Activated CD4-positive, alpha-beta memory T cell treated with anti-CD3 and anti-CD28 coated beads for 36 hours (primary cell): ENCODE measurements around the gene PLOD1. TPM values are rescaled to one million over a fixed set of nuclear protein-coding genes. Genes with fewer than 3 reads are reported as not detected.

Experiments
- CTCF ChIA-PET: fragments of 350-600 bp; sonication (Branson Sonifier 250); formaldehyde crosslinking; loops from one replicate; lab custom pipeline; 2021; ENCODE audit warnings: antibody characterized with exemption, inconsistent platforms; lab: Charles Lee
- POLR2A ChIA-PET: fragments of 350-600 bp; sonication (Branson Sonifier 250); formaldehyde crosslinking; loops from one replicate; lab custom pipeline; 2021; ENCODE audit warnings: antibody characterized with exemption; lab: Charles Lee
- DNase-seq: peaks from one replicate; pipeline ENCODE4 v3.0.0-alpha.2; 2020
- H3K27ac Mint-ChIP-seq: one replicate; pipeline ENCODE4 v1.8.0; 2021; ENCODE audit warnings: mixed read lengths
- H3K27me3 Mint-ChIP-seq: one replicate; pipeline ENCODE4 v1.8.0; 2021; ENCODE audit warnings: mixed read lengths
- H3K36me3 Mint-ChIP-seq: one replicate; pipeline ENCODE4 v1.8.0; 2021; ENCODE audit warnings: mixed read lengths
- H3K4me1 Mint-ChIP-seq: one replicate; pipeline ENCODE4 v1.8.0; 2021; ENCODE audit warnings: low read depth, mixed read lengths
- H3K4me3 Mint-ChIP-seq: one replicate; pipeline ENCODE4 v1.8.0; 2021; ENCODE audit warnings: mild to moderate bottlenecking, mixed read lengths
- H3K9me3 Mint-ChIP-seq: one replicate; pipeline ENCODE4 v1.8.0; 2021; ENCODE audit warnings: mixed read lengths
- intact Hi-C: fragments of 100-400 bp; cut with micrococcal nuclease; formaldehyde crosslinking; loops from one replicate; pipeline ENCODE4 v1.15.1; 2023
- total RNA-seq, 2 experiments: library from RNA; stranded (reverse); gene quantifications; one replicate each; pipeline ENCODE4 v1.2.3, GENCODE V29; 2021

Gene PLOD1
- total RNA-seq, 2 experiments from 2014 or later = 11.0 to 13.5 TPM

- Mint-ChIP-seq H3K9me3 (no peaks in the 10 kb centered on the region), H3K27me3 (no peaks in the 10 kb centered on the region), H3K4me1 (peaks cover 31% of the 10 kb centered on the region), H3K4me3 (no peak overlapping the region), H3K36me3 (peaks cover 36% of the 10 kb centered on the region), H3K27ac (peak overlapping the region; percentile 90)
- POLR2A ChIA-PET = interaction anchor here (0.6 kb wide), 1 partner anchor 238 kb away, joined by 3 read pairs; no protein-coding TSS in a partner anchor
- CTCF ChIA-PET = no interaction called here
- intact Hi-C loops = no loop called here
- peak; percentile 58 for DNase-seq
These were observed 78.2 kb downstream of the PLOD1 start for GRCh38 chr1:12012560-12013316.

- CTCF ChIA-PET = interaction anchor here (0.7 kb wide), 1 partner anchor 36 kb away, joined by 3 read pairs; no protein-coding TSS in a partner anchor
- H3K27ac Mint-ChIP-seq = peak overlapping the region; percentile 90
- peak; percentile 57 for DNase-seq
- H3K4me1 Mint-ChIP-seq = peaks cover 31% of the 10 kb centered on the region
- intact Hi-C loops = no loop called here
- no peaks in the 10 kb centered on the region for H3K9me3 Mint-ChIP-seq
- POLR2A ChIA-PET = interaction anchor here (1.0 to 1.9 kb wide), 2 partner anchors 105 to 106 kb away, joined by 5 to 6 read pairs; no protein-coding TSS in a partner anchor
- no peaks in the 10 kb centered on the region for H3K27me3 Mint-ChIP-seq
- peaks cover 30% of the 10 kb centered on the region for H3K36me3 Mint-ChIP-seq
- H3K4me3 Mint-ChIP-seq = no peak overlapping the region
These were observed 79.8 kb downstream of the PLOD1 start for GRCh38 chr1:12014141-12014991.

- intact Hi-C loops = no loop called here
- peaks cover 32% of the 10 kb centered on the region for H3K4me1 Mint-ChIP-seq
- no peak for DNase-seq
- H3K27me3 Mint-ChIP-seq = no peaks in the 10 kb centered on the region
- ChIA-PET POLR2A (interaction anchor here (1.9 kb wide), 1 partner anchor 107 kb away, joined by 5 read pairs; no protein-coding TSS in a partner anchor), CTCF (no interaction called here)
- peaks cover 25% of the 10 kb centered on the region for H3K36me3 Mint-ChIP-seq
- H3K27ac Mint-ChIP-seq = peak overlapping the region; percentile 53
- H3K4me3 Mint-ChIP-seq = no peak overlapping the region
- H3K9me3 Mint-ChIP-seq = no peaks in the 10 kb centered on the region
These were observed 80.5 kb downstream of the PLOD1 start for GRCh38 chr1:12015001-12015491.

DNA sequence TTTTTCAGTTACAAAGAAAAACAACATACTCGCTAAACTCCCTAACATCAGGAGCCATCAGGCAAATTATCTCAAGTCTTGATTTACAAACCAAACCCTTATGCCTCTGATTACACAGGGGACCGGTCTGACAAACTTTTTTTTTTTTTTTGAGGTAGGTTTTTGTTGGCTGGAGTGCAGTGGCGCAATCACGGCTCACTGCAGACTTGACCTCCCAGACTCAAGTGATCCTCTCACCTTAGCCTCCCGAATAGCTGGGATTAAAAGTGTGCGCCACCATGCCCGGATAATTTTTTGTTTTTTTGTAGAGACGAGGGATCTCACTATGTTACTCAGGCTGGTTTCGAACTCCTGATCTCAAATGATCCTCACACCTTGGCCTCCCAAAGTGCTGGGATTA lies 81.0 kb downstream of the PLOD1 start:
- Mint-ChIP-seq H3K27me3 (no peaks in the 10 kb centered on the region), H3K36me3 (peaks cover 21% of the 10 kb centered on the region), H3K4me1 (peaks cover 35% of the 10 kb centered on the region), H3K4me3 (no peak overlapping the region), H3K9me3 (no peaks in the 10 kb centered on the region), H3K27ac (no peak overlapping the region)
- POLR2A ChIA-PET = no interaction called here
- CTCF ChIA-PET = no interaction called here
- intact Hi-C loops = no loop called here
- no peak for DNase-seq

- no peak for DNase-seq
- Mint-ChIP-seq H3K4me1 (peaks cover 35% of the 10 kb centered on the region), H3K9me3 (no peaks in the 10 kb centered on the region), H3K27me3 (no peaks in the 10 kb centered on the region), H3K4me3 (no peak overlapping the region), H3K27ac (no peak overlapping the region), H3K36me3 (peaks cover 16% of the 10 kb centered on the region)
- POLR2A ChIA-PET = interaction anchor here (0.8 to 1.1 kb wide), 2 partner anchors 28 to 107 kb away, joined by 4 to 7 read pairs; no protein-coding TSS in a partner anchor
- intact Hi-C loops = no loop called here
- CTCF ChIA-PET = no interaction called here
These were observed 81.7 kb downstream of the PLOD1 start for GRCh38 chr1:12016182-12016581.

DNA sequence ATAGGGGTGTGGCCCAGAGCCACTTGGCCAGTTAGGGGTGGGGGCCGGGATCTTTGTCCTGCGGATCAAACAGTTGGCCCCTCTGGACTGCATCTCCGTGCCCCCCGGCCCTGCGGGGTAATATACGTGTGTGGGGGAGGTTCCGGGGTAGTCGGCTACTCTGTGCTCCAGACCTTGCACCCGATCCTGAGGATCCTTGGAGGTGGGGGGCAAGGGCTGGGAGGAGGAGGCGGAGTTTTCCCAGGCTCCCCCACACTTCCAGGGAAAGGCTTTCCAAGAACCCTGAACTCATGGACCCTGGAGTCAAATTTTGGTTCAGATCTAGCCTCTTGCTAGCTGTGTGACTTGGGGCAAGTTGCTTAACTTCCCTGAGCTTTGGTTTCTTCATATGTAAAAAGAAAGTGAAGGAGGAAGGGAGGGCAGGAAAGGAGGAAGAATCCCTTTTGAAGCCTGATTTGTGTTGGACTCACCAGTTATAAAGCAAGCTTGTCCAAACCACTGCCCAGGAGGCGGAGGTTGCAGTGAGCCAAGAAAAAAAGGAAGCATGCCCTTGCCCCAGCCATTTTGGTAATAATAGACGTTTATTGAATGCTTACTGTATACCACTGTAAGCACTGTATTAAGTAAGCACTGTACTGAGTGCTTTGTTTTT lies 85.5 kb downstream of the PLOD1 start:
- DNase-seq = peak; percentile 14
- Mint-ChIP-seq H3K36me3 (peaks cover 16% of the 10 kb centered on the region), H3K27me3 (no peaks in the 10 kb centered on the region), H3K9me3 (no peaks in the 10 kb centered on the region), H3K4me1 (peaks cover 9% of the 10 kb centered on the region), H3K27ac (peak overlapping the region; percentile 72), H3K4me3 (peak overlapping the region; percentile 80)
- POLR2A ChIA-PET = interaction anchor here (1.8 to 3.9 kb wide), 5 partner anchors 27 to 111 kb away, joined by 6 to 58 read pairs (median 9); no protein-coding TSS in a partner anchor
- intact Hi-C loops = loop anchor here (1.0 to 2.0 kb wide), 3 partner anchors 39 to 112 kb away; partner anchors contain the start of gene MFN2
- CTCF ChIA-PET = interaction anchor here (0.8 to 2.6 kb wide), 7 partner anchors 9 to 100 kb away, joined by 3 to 20 read pairs (median 4); no protein-coding TSS in a partner anchor

DNA sequence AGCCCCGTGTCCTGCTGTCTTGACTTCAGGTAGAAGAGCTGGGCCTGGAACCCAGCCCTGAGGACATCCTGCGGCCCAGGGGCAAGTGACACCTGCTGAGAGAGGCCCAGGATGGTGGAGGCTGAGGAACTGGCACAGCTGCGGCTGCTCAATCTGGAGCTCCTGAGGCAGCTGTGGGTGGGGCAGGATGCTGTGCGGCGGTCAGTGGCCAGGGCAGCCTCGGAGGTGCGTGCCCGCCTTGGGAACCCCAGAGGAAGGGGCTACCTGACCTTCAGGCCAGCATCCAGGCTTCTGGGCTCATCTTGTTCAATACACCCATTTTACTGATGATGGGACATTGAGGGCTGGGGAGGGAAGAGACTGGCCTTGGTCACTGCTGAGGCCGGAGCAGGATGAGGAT lies 87.1 kb downstream of the PLOD1 start:
- H3K27ac Mint-ChIP-seq = no peak overlapping the region
- CTCF ChIA-PET = interaction anchor here (1.0 kb wide), 1 partner anchor 9 kb away, joined by 4 read pairs; no protein-coding TSS in a partner anchor
- peaks cover 26% of the 10 kb centered on the region for H3K36me3 Mint-ChIP-seq
- no peak overlapping the region for H3K4me3 Mint-ChIP-seq
- intact Hi-C loops = no loop called here
- no peaks in the 10 kb centered on the region for H3K9me3 Mint-ChIP-seq
- no peaks in the 10 kb centered on the region for H3K27me3 Mint-ChIP-seq
- no peak for DNase-seq
- H3K4me1 Mint-ChIP-seq = peaks cover 8% of the 10 kb centered on the region
- POLR2A ChIA-PET = interaction anchor here (3.9 kb wide), 1 partner anchor 113 kb away, joined by 58 read pairs; no protein-coding TSS in a partner anchor

DNA sequence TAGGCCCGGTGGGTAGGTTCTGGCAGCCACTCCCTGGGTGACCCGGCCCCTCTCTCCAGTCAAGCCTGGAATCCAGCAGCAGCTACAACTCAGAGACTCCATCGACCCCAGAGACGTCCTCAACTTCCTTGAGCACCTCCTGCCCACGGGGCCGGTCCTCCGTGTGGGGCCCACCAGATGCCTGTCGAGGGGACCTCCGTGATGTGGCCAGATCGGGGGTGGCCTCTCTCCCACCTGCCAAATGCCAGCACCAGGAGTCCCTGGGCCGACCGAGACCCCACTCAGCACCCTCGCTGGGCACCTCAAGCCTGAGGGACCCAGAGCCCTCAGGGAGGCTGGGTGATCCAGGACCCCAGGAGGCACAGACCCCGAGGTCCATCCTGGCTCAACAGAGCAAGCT lies 87.5 kb downstream of the PLOD1 start:
- H3K27ac Mint-ChIP-seq = no peak overlapping the region
- CTCF ChIA-PET = interaction anchor here (1.0 kb wide), 1 partner anchor 9 kb away, joined by 4 read pairs; no protein-coding TSS in a partner anchor
- H3K27me3 Mint-ChIP-seq = no peaks in the 10 kb centered on the region
- H3K36me3 Mint-ChIP-seq = peaks cover 28% of the 10 kb centered on the region
- peaks cover 8% of the 10 kb centered on the region for H3K4me1 Mint-ChIP-seq
- no peak for DNase-seq
- intact Hi-C loops = no loop called here
- POLR2A ChIA-PET = no interaction called here
- no peak overlapping the region for H3K4me3 Mint-ChIP-seq
- H3K9me3 Mint-ChIP-seq = no peaks in the 10 kb centered on the region

Other genes starting within 250 kb of the PLOD1 start
- under 1 TPM; 0.05 to 0.07 TPM for gene DRAXIN, start 243.0 kb upstream of the PLOD1 start, total RNA-seq
- 10 to 100 TPM; 16.5 to 18.0 TPM for gene AGTRAP, start 198.6 kb upstream of the PLOD1 start, total RNA-seq
- gene C1orf167, start 172.5 kb upstream of the PLOD1 start, total RNA-seq = not detected
- 10 to 100 TPM; 12.8 to 13.3 TPM for gene MTHFR, start 128.8 kb upstream of the PLOD1 start, total RNA-seq
- gene CLCN6, start 128.5 kb upstream of the PLOD1 start, total RNA-seq = 10 to 100 TPM; 11.3 to 11.6 TPM
- not detected for gene NPPA, start 86.9 kb upstream of the PLOD1 start, total RNA-seq
- gene NPPB, start 75.8 kb upstream of the PLOD1 start, total RNA-seq = not detected
- 10 to 100 TPM; 22.9 to 23.4 TPM for gene KIAA2013, start 8.3 kb upstream of the PLOD1 start, total RNA-seq
- 10 to 100 TPM; 52.0 to 58.1 TPM for gene MFN2, start 45.7 kb downstream of the PLOD1 start, total RNA-seq
- gene MIIP, start 84.8 kb downstream of the PLOD1 start, total RNA-seq = 10 to 100 TPM; 46.1 to 47.9 TPM
- 10 to 100 TPM; 31.1 to 33.2 TPM for gene TNFRSF8, start 128.6 kb downstream of the PLOD1 start, total RNA-seq
- gene TNFRSF1B, start 232.3 kb downstream of the PLOD1 start, total RNA-seq = 100 to 1,000 TPM; 201 to 211 TPM